GM18951 (cell line): ENCODE data around the gene MMP20.

ENCODE experiments used
- POLR2A ChIP-seq: IDR thresholded peaks from 4 replicates; pipeline ENCODE4 v1.6.1; 2011; ENCODE audit warnings: mild to moderate bottlenecking; ENCODE audit not compliant: insufficient read length, insufficient read depth; ENCODE audit errors: extremely low read depth
- in situ Hi-C: fragments of 300-500 bp; cut with MboI; formaldehyde crosslinking; loops from one replicate; pipeline ENCODE4 v1.12.0; 2022; ENCODE audit warnings: low sequenced_read_pairs, mixed read lengths, inconsistent platforms; ENCODE audit not compliant: unreplicated experiment

Gene MMP20

GRCh38 chr11:102614485-102614884, 10.6 kb downstream of the MMP20 start:
- TF ChIP-seq POLR2A = no peak
- in situ Hi-C loops = no loop called here

GRCh38 chr11:102614031-102614430, 11.1 kb downstream of the MMP20 start:
- in situ Hi-C loops = no loop called here
- no peak for TF ChIP-seq POLR2A

- TF ChIP-seq POLR2A = no peak
- in situ Hi-C loops = no loop called here
Observed at GRCh38 chr11:102613450-102613849, 11.7 kb downstream of the MMP20 start.

- in situ Hi-C loops = no loop called here
- no peak for TF ChIP-seq POLR2A
Observed at GRCh38 chr11:102611291-102611690, 13.8 kb downstream of the MMP20 start.

GRCh38 chr11:102610200-102610599, 14.9 kb downstream of the MMP20 start:
- no peak for TF ChIP-seq POLR2A
- in situ Hi-C loops = no loop called here

GRCh38 chr11:102608699-102609098, 16.4 kb downstream of the MMP20 start:
- no peak for TF ChIP-seq POLR2A
- in situ Hi-C loops = loop anchor here (10.0 kb wide), 1 partner anchor 264 kb away; the partner anchor contains the start of gene BIRC2

GRCh38 chr11:102604875-102605274, 20.3 kb downstream of the MMP20 start:
- in situ Hi-C loops = loop anchor here (10.0 kb wide), 1 partner anchor 260 kb away; the partner anchor contains the start of gene BIRC2
- no peak for TF ChIP-seq POLR2A

- no peak for TF ChIP-seq POLR2A
- in situ Hi-C loops = loop anchor here (10.0 kb wide), 1 partner anchor 259 kb away; the partner anchor contains the start of gene BIRC2
Observed at GRCh38 chr11:102604011-102604410, 21.1 kb downstream of the MMP20 start.

- TF ChIP-seq POLR2A = no peak
- in situ Hi-C loops = loop anchor here (10.0 kb wide), 1 partner anchor 259 kb away; the partner anchor contains the start of gene BIRC2
Observed at GRCh38 chr11:102603576-102603975, 21.6 kb downstream of the MMP20 start.

GRCh38 chr11:102603091-102603490, 22.0 kb downstream of the MMP20 start:
- in situ Hi-C loops = loop anchor here (10.0 kb wide), 1 partner anchor 258 kb away; the partner anchor contains the start of gene BIRC2
- TF ChIP-seq POLR2A = no peak

- no peak for TF ChIP-seq POLR2A
- in situ Hi-C loops = loop anchor here (10.0 kb wide), 1 partner anchor 256 kb away; the partner anchor contains the start of gene BIRC2
Observed at GRCh38 chr11:102600666-102601065, 24.5 kb downstream of the MMP20 start.

GRCh38 chr11:102599642-102600261, 25.4 kb downstream of the MMP20 start:
- in situ Hi-C loops = loop anchor here (10.0 kb wide), 1 partner anchor 255 kb away; the partner anchor contains the start of gene BIRC2

GRCh38 chr11:102598272-102598671, 26.9 kb downstream of the MMP20 start:
- in situ Hi-C loops = no loop called here
- TF ChIP-seq POLR2A = no peak

More at GRCh38 chr11:102599642-102600261, 25.4 kb downstream of the MMP20 start:
- no peak for TF ChIP-seq POLR2A

- in situ Hi-C loops = no loop called here
- no peak for TF ChIP-seq POLR2A
Observed at GRCh38 chr11:102596578-102596977, 28.6 kb downstream of the MMP20 start.
